ENCODE data around the gene EXOC8.

EXOC8 gene

DNA sequence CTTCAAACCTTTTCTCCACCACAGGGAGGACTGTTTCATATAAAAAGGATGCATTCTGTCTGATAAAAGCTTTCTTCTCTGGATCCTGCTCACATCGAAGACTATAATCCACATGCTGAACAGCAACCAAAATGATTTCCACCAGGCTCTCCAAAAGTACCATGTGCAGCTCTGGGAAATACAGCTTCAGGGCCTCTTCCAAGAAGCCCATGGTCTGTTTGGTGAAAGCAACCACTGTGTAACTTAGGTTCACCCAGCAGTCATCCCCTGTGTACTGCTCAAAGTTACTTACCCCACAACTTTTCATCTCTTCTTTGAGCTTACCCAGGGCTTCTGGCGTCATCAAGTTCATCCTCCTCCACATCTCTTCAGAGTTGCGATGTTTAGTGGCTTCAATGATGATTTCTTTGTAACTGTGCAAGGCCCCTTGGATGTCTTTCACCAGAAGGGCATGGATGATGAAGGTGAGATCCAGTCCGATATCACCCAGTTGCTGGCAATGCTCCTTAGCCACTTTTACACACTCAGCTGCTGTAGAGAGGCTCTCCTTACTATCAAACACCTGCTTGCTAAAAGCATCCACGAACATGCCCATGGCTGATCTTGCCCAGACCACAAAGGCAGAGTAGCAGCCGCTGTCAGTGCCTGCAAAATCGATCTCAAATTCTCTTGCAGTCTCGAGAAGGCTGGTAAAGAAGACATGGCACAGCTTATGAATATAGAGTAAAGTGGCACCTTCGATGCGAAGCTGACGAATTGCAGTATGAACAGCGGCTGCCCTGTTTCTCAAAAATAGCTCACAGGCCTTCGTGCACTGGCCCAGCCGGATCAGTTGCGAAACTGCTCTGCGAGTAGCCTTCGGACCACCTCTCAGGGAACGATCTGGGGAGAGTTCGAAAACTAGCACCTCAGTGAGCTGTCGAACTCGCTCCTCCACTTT lies 1.7 kb downstream of the EXOC8 start:
- H3K4me3 ChIP-seq (ENCODE audit: low read length in 2 of 2), result peak overlapping the region; percentile 96 to 99

GRCh38 chr1:231334952-231335351 lies 2.7 kb downstream of the EXOC8 start:
- H3K27me3 ChIP-seq (ENCODE audit: control insufficient read depth in 2 of 2, insufficient read depth in 2 of 2, low read length in 2 of 2), result no peaks in the 10 kb centered on the region
- H3K4me3 ChIP-seq (ENCODE audit: low read length in 2 of 2), result peak overlapping the region; percentile 19 to 99
- peaks cover 36 to 40% of the 10 kb centered on the region in 2 donors for H3K4me1 ChIP-seq (ENCODE audit: control insufficient read depth in 2 of 2, insufficient read depth in 2 of 2, low read length in 2 of 2)

More for the DNA sequence above, 1.7 kb downstream of the EXOC8 start:
- H3K36me3 ChIP-seq (ENCODE audit: control insufficient read depth in 2 of 2, insufficient read depth in 2 of 2, low read length in 2 of 2), result peaks cover 0 to 7% of the 10 kb centered on the region in 2 donors
- H3K27me3 ChIP-seq (ENCODE audit: control insufficient read depth in 2 of 2, insufficient read depth in 2 of 2, low read length in 2 of 2), result no peaks in the 10 kb centered on the region
- H3K9ac ChIP-seq (ENCODE audit: low read depth in 1 of 2, low read length in 2 of 2), result peak overlapping the region; percentile 87 to 100
- peaks cover 36 to 40% of the 10 kb centered on the region in 2 donors for H3K4me1 ChIP-seq (ENCODE audit: control insufficient read depth in 2 of 2, insufficient read depth in 2 of 2, low read length in 2 of 2)
- H3K9me3 ChIP-seq (ENCODE audit: control insufficient read depth in 2 of 2, low read length in 2 of 2), result no peaks in the 10 kb centered on the region
- H3K27ac ChIP-seq (ENCODE audit: low read depth in 2 of 2, low read length in 2 of 2), result no peak overlapping the region

DNA sequence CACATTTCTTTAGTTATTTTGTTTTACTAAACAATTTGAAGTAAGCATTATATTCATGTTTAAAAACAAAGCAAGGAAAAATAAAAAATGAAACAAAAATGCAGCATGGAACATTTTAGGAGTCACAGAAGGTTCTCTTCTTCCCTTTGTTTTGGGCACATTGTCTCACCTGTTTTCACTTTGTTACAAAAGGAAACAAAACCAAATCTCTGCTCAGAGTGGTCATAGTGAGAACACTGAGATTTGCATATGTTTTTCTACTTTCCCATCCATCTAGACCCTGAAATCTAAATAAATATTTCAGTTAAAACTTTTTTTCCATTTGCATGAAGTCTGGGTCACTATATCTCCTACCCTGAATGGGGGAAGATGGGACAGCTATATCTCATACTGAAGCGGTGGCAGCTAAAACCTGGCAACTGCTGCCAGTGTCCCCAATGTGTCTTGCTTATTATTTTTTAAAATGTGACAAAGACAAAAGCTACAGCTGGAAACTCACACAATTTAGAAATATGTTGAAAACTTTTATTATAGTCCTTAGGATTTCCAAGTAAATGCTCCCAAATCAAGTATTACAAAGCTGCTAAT lies 3.5 kb downstream of the EXOC8 start:
- Histone ChIP-seq H3K27me3 (ENCODE audit: control insufficient read depth in 2 of 2, insufficient read depth in 2 of 2, low read length in 2 of 2) (no peaks in the 10 kb centered on the region), H3K27ac (ENCODE audit: low read depth in 2 of 2, low read length in 2 of 2) (no peak overlapping the region), H3K4me3 (ENCODE audit: low read length in 2 of 2) (peak overlapping the region in 1 of 2 donors; percentile 99), H3K9ac (ENCODE audit: low read depth in 1 of 2, low read length in 2 of 2) (no peak overlapping the region), H3K9me3 (ENCODE audit: control insufficient read depth in 2 of 2, low read length in 2 of 2) (no peaks in the 10 kb centered on the region), H3K4me1 (ENCODE audit: control insufficient read depth in 2 of 2, insufficient read depth in 2 of 2, low read length in 2 of 2) (peaks cover 30 to 34% of the 10 kb centered on the region in 2 donors), H3K36me3 (ENCODE audit: control insufficient read depth in 2 of 2, insufficient read depth in 2 of 2, low read length in 2 of 2) (peaks cover 0 to 7% of the 10 kb centered on the region in 2 donors)

More at GRCh38 chr1:231334952-231335351, 2.7 kb downstream of the EXOC8 start:
- Histone ChIP-seq H3K27ac (ENCODE audit: low read depth in 2 of 2, low read length in 2 of 2) (no peak overlapping the region), H3K36me3 (ENCODE audit: control insufficient read depth in 2 of 2, insufficient read depth in 2 of 2, low read length in 2 of 2) (peaks cover 0 to 7% of the 10 kb centered on the region in 2 donors), H3K9ac (ENCODE audit: low read depth in 1 of 2, low read length in 2 of 2) (no peak overlapping the region), H3K9me3 (ENCODE audit: control insufficient read depth in 2 of 2, low read length in 2 of 2) (no peaks in the 10 kb centered on the region)

GRCh38 chr1:231332761-231333160 lies 4.9 kb downstream of the EXOC8 start:
- H3K9ac ChIP-seq (ENCODE audit: low read depth in 1 of 2, low read length in 2 of 2), result no peak overlapping the region
- H3K27ac ChIP-seq (ENCODE audit: low read depth in 2 of 2, low read length in 2 of 2), result no peak overlapping the region
- peaks cover 0 to 7% of the 10 kb centered on the region in 2 donors for H3K36me3 ChIP-seq (ENCODE audit: control insufficient read depth in 2 of 2, insufficient read depth in 2 of 2, low read length in 2 of 2)
- H3K4me1 ChIP-seq (ENCODE audit: control insufficient read depth in 2 of 2, insufficient read depth in 2 of 2, low read length in 2 of 2), result peaks cover 27 to 28% of the 10 kb centered on the region in 2 donors
- no peak overlapping the region for H3K4me3 ChIP-seq (ENCODE audit: low read length in 2 of 2)
- H3K27me3 ChIP-seq (ENCODE audit: control insufficient read depth in 2 of 2, insufficient read depth in 2 of 2, low read length in 2 of 2), result no peaks in the 10 kb centered on the region
- no peaks in the 10 kb centered on the region for H3K9me3 ChIP-seq (ENCODE audit: control insufficient read depth in 2 of 2, low read length in 2 of 2)

DNA sequence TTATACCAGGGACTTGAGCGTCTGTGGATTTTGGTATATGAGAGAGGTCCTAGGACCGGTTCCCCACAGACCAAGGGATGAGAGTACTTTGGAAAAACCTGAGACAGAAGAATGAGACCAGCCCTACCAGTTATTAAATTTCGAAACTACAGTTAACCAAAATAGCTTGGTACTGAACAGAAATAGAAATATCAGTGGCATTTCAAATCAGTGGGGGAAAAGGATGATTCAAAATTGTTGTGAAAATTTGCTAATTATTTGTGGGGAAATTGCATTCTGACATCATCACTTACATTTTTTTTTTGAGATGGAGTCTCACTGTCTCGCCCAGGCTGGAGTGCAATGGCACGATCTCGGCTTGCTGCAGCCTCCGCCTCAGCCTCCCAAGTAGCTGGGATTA lies 8.2 kb downstream of the EXOC8 start:
- H3K4me1 ChIP-seq (ENCODE audit: control insufficient read depth in 2 of 2, insufficient read depth in 2 of 2, low read length in 2 of 2), result peaks cover 3 to 9% of the 10 kb centered on the region in 2 donors
- no peak overlapping the region for H3K27ac ChIP-seq (ENCODE audit: low read depth in 2 of 2, low read length in 2 of 2)
- H3K9ac ChIP-seq (ENCODE audit: low read depth in 1 of 2, low read length in 2 of 2), result no peak overlapping the region
- H3K4me3 ChIP-seq (ENCODE audit: low read length in 2 of 2), result no peak overlapping the region
- H3K9me3 ChIP-seq (ENCODE audit: control insufficient read depth in 2 of 2, low read length in 2 of 2), result no peaks in the 10 kb centered on the region
- H3K36me3 ChIP-seq (ENCODE audit: control insufficient read depth in 2 of 2, insufficient read depth in 2 of 2, low read length in 2 of 2), result peaks cover 0 to 7% of the 10 kb centered on the region in 2 donors
- H3K27me3 ChIP-seq (ENCODE audit: control insufficient read depth in 2 of 2, insufficient read depth in 2 of 2, low read length in 2 of 2), result no peaks in the 10 kb centered on the region

GRCh38 chr1:231327617-231328016 lies 10.0 kb downstream of the EXOC8 start:
- H3K4me1 ChIP-seq (ENCODE audit: control insufficient read depth in 2 of 2, insufficient read depth in 2 of 2, low read length in 2 of 2), result no peaks in the 10 kb centered on the region
- H3K9ac ChIP-seq (ENCODE audit: low read depth in 1 of 2, low read length in 2 of 2), result no peak overlapping the region

GRCh38 chr1:231326248-231326647 lies 11.4 kb downstream of the EXOC8 start:
- H3K27me3 ChIP-seq (ENCODE audit: control insufficient read depth in 2 of 2, insufficient read depth in 2 of 2, low read length in 2 of 2), result no peaks in the 10 kb centered on the region
- H3K9me3 ChIP-seq (ENCODE audit: control insufficient read depth in 2 of 2, low read length in 2 of 2), result no peaks in the 10 kb centered on the region
- no peaks in the 10 kb centered on the region for H3K36me3 ChIP-seq (ENCODE audit: control insufficient read depth in 2 of 2, insufficient read depth in 2 of 2, low read length in 2 of 2)
- H3K27ac ChIP-seq (ENCODE audit: low read depth in 2 of 2, low read length in 2 of 2), result no peak overlapping the region
- H3K4me3 ChIP-seq (ENCODE audit: low read length in 2 of 2), result no peak overlapping the region
- H3K4me1 ChIP-seq (ENCODE audit: control insufficient read depth in 2 of 2, insufficient read depth in 2 of 2, low read length in 2 of 2), result no peaks in the 10 kb centered on the region
- H3K9ac ChIP-seq (ENCODE audit: low read depth in 1 of 2, low read length in 2 of 2), result no peak overlapping the region

More at GRCh38 chr1:231327617-231328016, 10.0 kb downstream of the EXOC8 start:
- H3K27me3 ChIP-seq (ENCODE audit: control insufficient read depth in 2 of 2, insufficient read depth in 2 of 2, low read length in 2 of 2), result no peaks in the 10 kb centered on the region
- no peak overlapping the region for H3K27ac ChIP-seq (ENCODE audit: low read depth in 2 of 2, low read length in 2 of 2)
- no peak overlapping the region for H3K4me3 ChIP-seq (ENCODE audit: low read length in 2 of 2)
- H3K36me3 ChIP-seq (ENCODE audit: control insufficient read depth in 2 of 2, insufficient read depth in 2 of 2, low read length in 2 of 2), result no peaks in the 10 kb centered on the region
- no peaks in the 10 kb centered on the region for H3K9me3 ChIP-seq (ENCODE audit: control insufficient read depth in 2 of 2, low read length in 2 of 2)

GRCh38 chr1:231324660-231325059 lies 13.0 kb downstream of the EXOC8 start:
- no peak overlapping the region for H3K27ac ChIP-seq (ENCODE audit: low read depth in 2 of 2, low read length in 2 of 2)
- no peaks in the 10 kb centered on the region for H3K27me3 ChIP-seq (ENCODE audit: control insufficient read depth in 2 of 2, insufficient read depth in 2 of 2, low read length in 2 of 2)
- H3K9ac ChIP-seq (ENCODE audit: low read depth in 1 of 2, low read length in 2 of 2), result no peak overlapping the region
- no peaks in the 10 kb centered on the region for H3K4me1 ChIP-seq (ENCODE audit: control insufficient read depth in 2 of 2, insufficient read depth in 2 of 2, low read length in 2 of 2)
- H3K36me3 ChIP-seq (ENCODE audit: control insufficient read depth in 2 of 2, insufficient read depth in 2 of 2, low read length in 2 of 2), result no peaks in the 10 kb centered on the region
- H3K9me3 ChIP-seq (ENCODE audit: control insufficient read depth in 2 of 2, low read length in 2 of 2), result no peaks in the 10 kb centered on the region
- H3K4me3 ChIP-seq (ENCODE audit: low read length in 2 of 2), result no peak overlapping the region

GRCh38 chr1:231322880-231323530 lies 14.6 kb downstream of the EXOC8 start:
- no peaks in the 10 kb centered on the region for H3K36me3 ChIP-seq (ENCODE audit: control insufficient read depth in 2 of 2, insufficient read depth in 2 of 2, low read length in 2 of 2)
- no peaks in the 10 kb centered on the region for H3K27me3 ChIP-seq (ENCODE audit: control insufficient read depth in 2 of 2, insufficient read depth in 2 of 2, low read length in 2 of 2)
- no peaks in the 10 kb centered on the region for H3K4me1 ChIP-seq (ENCODE audit: control insufficient read depth in 2 of 2, insufficient read depth in 2 of 2, low read length in 2 of 2)
- no peak overlapping the region for H3K9ac ChIP-seq (ENCODE audit: low read depth in 1 of 2, low read length in 2 of 2)
- no peak overlapping the region for H3K27ac ChIP-seq (ENCODE audit: low read depth in 2 of 2, low read length in 2 of 2)
- H3K4me3 ChIP-seq (ENCODE audit: low read length in 2 of 2), result no peak overlapping the region
- H3K9me3 ChIP-seq (ENCODE audit: control insufficient read depth in 2 of 2, low read length in 2 of 2), result no peaks in the 10 kb centered on the region

DNA sequence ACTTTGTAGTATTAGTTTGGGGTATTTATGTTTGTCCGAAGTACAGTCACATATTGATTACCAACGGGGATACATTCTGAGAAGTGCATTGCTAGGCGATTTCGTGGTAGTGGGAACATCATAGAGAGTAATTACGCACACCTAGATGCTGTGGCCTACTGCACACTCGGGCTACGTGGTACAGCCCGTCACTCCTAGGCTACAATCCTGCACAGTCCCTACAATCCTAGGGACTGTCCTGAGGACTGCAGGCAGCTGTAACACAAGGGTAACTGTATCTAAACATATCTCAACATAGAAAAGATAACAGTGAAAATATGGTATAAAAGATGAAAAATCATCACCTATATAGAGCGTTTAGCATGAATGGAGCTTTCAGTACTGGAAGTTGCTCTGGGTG lies 18.6 kb downstream of the EXOC8 start:
- H3K9ac ChIP-seq (ENCODE audit: low read depth in 1 of 2, low read length in 2 of 2), result no peak overlapping the region

More for the DNA sequence above, 18.6 kb downstream of the EXOC8 start:
- Histone ChIP-seq H3K4me1 (ENCODE audit: control insufficient read depth in 2 of 2, insufficient read depth in 2 of 2, low read length in 2 of 2) (no peaks in the 10 kb centered on the region), H3K27ac (ENCODE audit: low read depth in 2 of 2, low read length in 2 of 2) (no peak overlapping the region), H3K9me3 (ENCODE audit: control insufficient read depth in 2 of 2, low read length in 2 of 2) (no peaks in the 10 kb centered on the region), H3K27me3 (ENCODE audit: control insufficient read depth in 2 of 2, insufficient read depth in 2 of 2, low read length in 2 of 2) (no peaks in the 10 kb centered on the region), H3K4me3 (ENCODE audit: low read length in 2 of 2) (no peak overlapping the region), H3K36me3 (ENCODE audit: control insufficient read depth in 2 of 2, insufficient read depth in 2 of 2, low read length in 2 of 2) (no peaks in the 10 kb centered on the region)

Measured in mucosa of rectum (tissue), 2 donors.